ENCODE data around the gene CIITA. TPM values are rescaled to one million over a fixed set of nuclear protein-coding genes. Genes with fewer than 3 reads are reported as not detected.
A peak's percentile ranks its signal among the peaks of the same experiment; 100 is the strongest.

The CIITA gene
- polyA plus RNA-seq, 1 donor (not counting 4 experiments of a cell fraction or from before 2014, with no cell fraction given) = 0.05 TPM

DNA sequence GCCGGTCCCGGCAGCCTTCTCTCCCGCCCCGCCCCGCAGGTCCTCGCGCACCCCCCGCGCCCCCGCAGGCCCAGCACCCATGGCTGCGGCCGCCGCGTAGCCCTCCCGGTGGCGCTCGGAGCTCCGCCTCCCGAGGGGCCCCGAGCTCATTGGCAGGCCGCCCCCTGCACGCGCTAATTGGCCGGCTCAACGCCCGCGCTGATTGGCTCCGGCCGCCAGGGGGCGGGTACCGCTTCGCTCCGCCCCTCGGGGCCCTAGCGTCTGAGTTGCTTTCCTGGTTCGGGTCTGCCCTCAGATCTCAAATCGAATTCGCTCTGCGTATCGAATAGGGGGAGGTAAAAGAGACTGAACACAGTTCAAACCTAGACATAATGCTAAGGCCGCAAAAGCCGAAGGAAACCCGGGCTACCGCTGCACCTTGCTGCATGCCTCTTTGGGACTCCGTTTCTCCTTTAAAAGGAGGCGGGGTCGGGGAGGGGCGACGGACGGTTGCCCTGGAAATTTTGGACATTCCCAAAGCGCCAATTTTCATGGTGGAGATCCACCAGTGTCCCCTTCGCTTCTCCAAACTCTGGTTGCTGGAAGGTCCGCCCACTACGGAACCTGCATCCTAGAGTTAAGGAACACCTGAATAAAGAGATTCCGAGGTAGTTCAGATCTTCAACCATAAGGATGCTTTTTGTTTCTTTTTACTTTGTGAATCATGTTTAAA is 65.5 kb downstream of the CIITA start, which contains the start of gene DEXI:
DEXI (minus strand) TSS at position 117 of the 712 bp plus-strand sequence. CDS start 463 bp downstream, outside the sequence.
- no peak for FAIRE-seq
- H3K36me3 ChIP-seq (ENCODE audit: control insufficient read depth in 2 of 2, extremely low read depth in 1 of 2, insufficient read depth in 2 of 2, low read length in 2 of 2) = peaks cover 4 to 20% of the 10 kb centered on the region in 2 experiments
- H2AFZ ChIP-seq (ENCODE audit: control insufficient read depth, low read length) = peak within 1 kb of the TSS; percentile 97
- H4K20me1 ChIP-seq (ENCODE audit: control insufficient read depth, extremely low read depth, insufficient read depth, low read length) = peaks cover 34% of the 10 kb centered on the region
- peak within 1 kb of the TSS; percentile 92 for H3K4me2 ChIP-seq (ENCODE audit: control insufficient read depth, extremely low read depth, insufficient read depth, low read depth, low read length)
- dilution Hi-C loops (cut with MboI; ENCODE audit: extremely low pct_ligation_motif_present, low sequenced_read_pairs) = no loop called here
- H3K27ac ChIP-seq (ENCODE audit: control insufficient read depth, insufficient read depth, low read length) = peak within 1 kb of the TSS; percentile 60
- peaks cover 8% of the 10 kb centered on the region for H3K9me1 ChIP-seq (ENCODE audit: control insufficient read depth, extremely low read depth, insufficient read depth, low read length)
- H3K9ac ChIP-seq (ENCODE audit: control insufficient read depth, extremely low read depth, insufficient read depth, low read length) = peak within 1 kb of the TSS; percentile 72
- H3K4me1 ChIP-seq (ENCODE audit: control insufficient read depth, extremely low read depth, insufficient read depth, low read length) = peaks cover 61% of the 10 kb centered on the region
- TF ChIP-seq EZH2 (IDR thresholded peaks at IDR 0.05; ENCODE audit: low read length) = no peak
- TF ChIP-seq, protein P1, sequence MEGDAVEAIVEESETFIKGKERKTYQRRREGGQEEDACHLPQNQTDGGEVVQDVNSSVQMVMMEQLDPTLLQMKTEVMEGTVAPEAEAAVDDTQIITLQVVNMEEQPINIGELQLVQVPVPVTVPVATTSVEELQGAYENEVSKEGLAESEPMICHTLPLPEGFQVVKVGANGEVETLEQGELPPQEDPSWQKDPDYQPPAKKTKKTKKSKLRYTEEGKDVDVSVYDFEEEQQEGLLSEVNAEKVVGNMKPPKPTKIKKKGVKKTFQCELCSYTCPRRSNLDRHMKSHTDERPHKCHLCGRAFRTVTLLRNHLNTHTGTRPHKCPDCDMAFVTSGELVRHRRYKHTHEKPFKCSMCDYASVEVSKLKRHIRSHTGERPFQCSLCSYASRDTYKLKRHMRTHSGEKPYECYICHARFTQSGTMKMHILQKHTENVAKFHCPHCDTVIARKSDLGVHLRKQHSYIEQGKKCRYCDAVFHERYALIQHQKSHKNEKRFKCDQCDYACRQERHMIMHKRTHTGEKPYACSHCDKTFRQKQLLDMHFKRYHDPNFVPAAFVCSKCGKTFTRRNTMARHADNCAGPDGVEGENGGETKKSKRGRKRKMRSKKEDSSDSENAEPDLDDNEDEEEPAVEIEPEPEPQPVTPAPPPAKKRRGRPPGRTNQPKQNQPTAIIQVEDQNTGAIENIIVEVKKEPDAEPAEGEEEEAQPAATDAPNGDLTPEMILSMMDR (optimal IDR thresholded peaks at IDR 0.05 in 1 of 3, IDR thresholded peaks at IDR 0.05 in 1 of 3, conservative IDR thresholded peaks at IDR 0.05 in 1 of 3; ENCODE audit: extremely low read depth in 1 of 3, insufficient read depth in 2 of 3, low read length in 3 of 3) = peak in 1 of 3 experiments; percentile 2
- peaks cover 73% of the 10 kb centered on the region for H3K79me2 ChIP-seq (ENCODE audit: control insufficient read depth, insufficient read depth, low read length)
- peak; percentile 32 for DNase-seq (ENCODE audit: low read depth, low spot score)
- no peaks in the 10 kb centered on the region for H3K9me3 ChIP-seq (ENCODE audit: control insufficient read depth, low read depth, low read length)
- peak within 1 kb of the TSS; percentile 65 to 84 (median 80) for H3K4me3 ChIP-seq (ENCODE audit: control insufficient read depth in 2 of 3, extremely low read depth in 1 of 3, insufficient read depth in 2 of 3, low read depth in 1 of 3, low read length in 3 of 3)
- H3K27me3 ChIP-seq (ENCODE audit: control insufficient read depth, extremely low read depth, insufficient read depth, low read length) = no peaks in the 10 kb centered on the region

DNA sequence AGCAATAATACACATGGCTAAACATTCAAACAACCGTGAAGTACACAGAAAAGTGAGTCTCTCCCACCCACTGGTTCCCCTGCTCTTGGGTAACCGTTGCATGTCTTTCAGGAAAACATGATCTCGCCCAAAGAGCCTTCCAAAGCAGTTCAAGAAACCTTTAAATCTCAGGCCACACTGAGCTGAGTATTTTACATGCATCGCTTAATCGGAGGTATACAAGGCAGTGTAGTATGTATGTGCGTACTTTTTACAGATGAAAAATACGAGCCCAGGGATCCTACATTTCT is 66.0 kb downstream of the CIITA start:
- Histone ChIP-seq H3K27me3 (ENCODE audit: control insufficient read depth, extremely low read depth, insufficient read depth, low read length) (no peaks in the 10 kb centered on the region), H2AFZ (ENCODE audit: control insufficient read depth, low read length) (no peak overlapping the region), H4K20me1 (ENCODE audit: control insufficient read depth, extremely low read depth, insufficient read depth, low read length) (peaks cover 29% of the 10 kb centered on the region), H3K4me2 (ENCODE audit: control insufficient read depth, extremely low read depth, insufficient read depth, low read depth, low read length) (peak overlapping the region; percentile 80), H3K4me1 (ENCODE audit: control insufficient read depth, extremely low read depth, insufficient read depth, low read length) (peaks cover 56% of the 10 kb centered on the region), H3K9me1 (ENCODE audit: control insufficient read depth, extremely low read depth, insufficient read depth, low read length) (peaks cover 8% of the 10 kb centered on the region), H3K79me2 (ENCODE audit: control insufficient read depth, insufficient read depth, low read length) (peaks cover 69% of the 10 kb centered on the region), H3K27ac (ENCODE audit: control insufficient read depth, insufficient read depth, low read length) (no peak overlapping the region), H3K9me3 (ENCODE audit: control insufficient read depth, low read depth, low read length) (no peaks in the 10 kb centered on the region), H3K4me3 (ENCODE audit: control insufficient read depth in 2 of 3, extremely low read depth in 1 of 3, insufficient read depth in 2 of 3, low read depth in 1 of 3, low read length in 3 of 3) (peak overlapping the region in 1 of 3 experiments; percentile 75), H3K9ac (ENCODE audit: control insufficient read depth, extremely low read depth, insufficient read depth, low read length) (no peak overlapping the region), H3K36me3 (ENCODE audit: control insufficient read depth in 2 of 2, extremely low read depth in 1 of 2, insufficient read depth in 2 of 2, low read length in 2 of 2) (peaks cover 4 to 15% of the 10 kb centered on the region in 2 experiments)
- DNase-seq (ENCODE audit: low read depth, low spot score) = no peak
- no peak for TF ChIP-seq EZH2 (IDR thresholded peaks at IDR 0.05; ENCODE audit: low read length)
- TF ChIP-seq, protein P1 (optimal IDR thresholded peaks at IDR 0.05 in 1 of 3, IDR thresholded peaks at IDR 0.05 in 1 of 3, conservative IDR thresholded peaks at IDR 0.05 in 1 of 3; ENCODE audit: extremely low read depth in 1 of 3, insufficient read depth in 2 of 3, low read length in 3 of 3) = no peak
- no peak for FAIRE-seq
- dilution Hi-C loops (cut with MboI; ENCODE audit: extremely low pct_ligation_motif_present, low sequenced_read_pairs) = no loop called here

Measured in keratinocyte (primary cell).